ENCODE measurements around the gene PRM3.

PRM3 gene

DNA sequence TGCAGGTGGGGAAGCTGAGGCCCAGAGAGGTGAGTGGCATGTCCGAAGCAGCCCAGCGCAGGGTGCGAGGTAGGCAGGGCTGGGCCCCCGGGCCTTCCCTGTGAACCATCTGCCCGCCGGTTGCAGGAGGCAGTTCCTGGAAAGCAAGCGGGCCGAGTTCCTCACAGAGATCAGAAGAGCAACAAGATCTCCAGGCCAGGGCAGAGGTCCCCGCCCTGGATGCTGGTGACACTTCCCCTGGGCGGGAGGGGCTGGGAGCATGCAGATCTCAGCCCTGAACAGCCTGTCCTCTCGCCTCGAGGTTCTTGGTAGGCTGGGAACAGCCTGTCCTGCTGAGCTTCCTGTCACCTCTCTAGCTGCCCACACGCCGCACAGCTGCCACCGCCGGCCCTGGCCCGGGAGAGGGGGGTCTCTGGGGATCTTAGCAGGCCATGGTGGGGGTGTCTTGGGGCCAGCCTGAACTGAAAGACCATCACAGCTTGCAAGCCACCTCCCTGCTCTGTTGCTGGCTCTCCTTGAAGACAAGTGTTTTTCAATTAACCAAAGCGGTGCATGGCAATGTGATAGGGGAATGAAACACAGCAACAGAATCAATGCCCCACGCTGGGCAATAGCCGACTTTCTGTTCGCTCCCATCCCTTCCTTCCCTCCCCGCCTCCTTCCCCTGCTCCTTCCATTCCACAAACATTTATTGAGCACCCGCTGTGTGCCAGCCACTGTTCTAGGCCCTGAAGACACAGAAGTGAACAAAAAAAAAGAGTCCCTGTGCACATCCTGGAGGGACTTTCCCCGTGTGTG is 49.1 kb downstream of the PRM3 start:
- DNase-seq (ENCODE audit: low read depth): no peak
